Thyroid gland (tissue), 4 donors: ENCODE measurements around the gene APBA3. TPM values are rescaled to one million over a fixed set of nuclear protein-coding genes. Genes with fewer than 3 reads are reported as not detected.

Source experiments
- DNase-seq, 2 donors: peaks; one replicate each; pipeline ENCODE4 v3.0.0-alpha.2; 2019
- H3K27ac ChIP-seq, 3 donors: fragments of 200-600 bp; sonication (generic); 1 replicate in 2 of 3; 2 replicates in 1 of 3; pipeline ENCODE4 v1.5.1; 2016 to 2019; ENCODE audit warnings: mild to moderate bottlenecking in 1 of 3, moderate library complexity in 1 of 3
- H3K27me3 ChIP-seq: fragments of 200-600 bp; sonication (generic); one replicate; pipeline ENCODE4 v1.5.1; 2019
- H3K36me3 ChIP-seq, 2 donors: fragments of 200-600 bp; sonication (generic); one replicate each; pipeline ENCODE4 v1.5.1; 2016 to 2019
- H3K4me1 ChIP-seq, 2 donors: fragments of 200-600 bp; sonication (generic); one replicate each; pipeline ENCODE4 v1.5.1; 2017 to 2019
- H3K4me3 ChIP-seq, 3 donors: fragments of 200-600 bp; sonication (generic); replicated peaks in 1 of 3; 1 replicate in 2 of 3; 2 replicates in 1 of 3; pipeline ENCODE4 v1.5.1; 2016; ENCODE audit warnings: mild to moderate bottlenecking in 1 of 3
- H3K9me3 ChIP-seq: fragments of 200-600 bp; sonication (generic); one replicate; pipeline ENCODE4 v1.5.1; 2017
- CTCF ChIP-seq, 6 experiments: fragments of 200-600 bp in 3 of 6; fragments of 450-650 bp in 3 of 6; sonication (generic) in 3 of 6; IDR thresholded peaks; one replicate each; pipeline ENCODE4 v1.5.1; 2016 to 2019; ENCODE audit warnings: antibody characterized with exemption in 6 of 6, mild to moderate bottlenecking in 2 of 6, inconsistent platforms in 1 of 6, moderate library complexity in 1 of 6
- POLR2A ChIP-seq, 2 donors: fragments of 450-650 bp; IDR thresholded peaks; one replicate each; pipeline ENCODE4 v1.6.1; 2017; ENCODE audit warnings: antibody characterized with exemption in 2 of 2, mild to moderate bottlenecking in 2 of 2, moderate library complexity in 1 of 2
- WGBS, 2 donors: methylation state at CpG; one replicate each; pipeline ENCODE4 v1.1.5; 2017; 5-methylcytosine and 5-hydroxymethylcytosine counted together
- intact Hi-C: fragments of 100-400 bp; cut with DNase I; formaldehyde crosslinking; loops from one replicate; pipeline ENCODE4 v1.15.1; 2023
- total RNA-seq, 4 donors: library from RNA; depleted of rRNA; stranded (reverse); fragments of >200 nt; gene quantifications; one replicate each; pipeline ENCODE4 v1.2.3, GENCODE V29; 2016

The APBA3 gene
- total RNA-seq, 4 donors from 2014 or later = 33.6 to 42.9 (median 38.1) TPM

DNA sequence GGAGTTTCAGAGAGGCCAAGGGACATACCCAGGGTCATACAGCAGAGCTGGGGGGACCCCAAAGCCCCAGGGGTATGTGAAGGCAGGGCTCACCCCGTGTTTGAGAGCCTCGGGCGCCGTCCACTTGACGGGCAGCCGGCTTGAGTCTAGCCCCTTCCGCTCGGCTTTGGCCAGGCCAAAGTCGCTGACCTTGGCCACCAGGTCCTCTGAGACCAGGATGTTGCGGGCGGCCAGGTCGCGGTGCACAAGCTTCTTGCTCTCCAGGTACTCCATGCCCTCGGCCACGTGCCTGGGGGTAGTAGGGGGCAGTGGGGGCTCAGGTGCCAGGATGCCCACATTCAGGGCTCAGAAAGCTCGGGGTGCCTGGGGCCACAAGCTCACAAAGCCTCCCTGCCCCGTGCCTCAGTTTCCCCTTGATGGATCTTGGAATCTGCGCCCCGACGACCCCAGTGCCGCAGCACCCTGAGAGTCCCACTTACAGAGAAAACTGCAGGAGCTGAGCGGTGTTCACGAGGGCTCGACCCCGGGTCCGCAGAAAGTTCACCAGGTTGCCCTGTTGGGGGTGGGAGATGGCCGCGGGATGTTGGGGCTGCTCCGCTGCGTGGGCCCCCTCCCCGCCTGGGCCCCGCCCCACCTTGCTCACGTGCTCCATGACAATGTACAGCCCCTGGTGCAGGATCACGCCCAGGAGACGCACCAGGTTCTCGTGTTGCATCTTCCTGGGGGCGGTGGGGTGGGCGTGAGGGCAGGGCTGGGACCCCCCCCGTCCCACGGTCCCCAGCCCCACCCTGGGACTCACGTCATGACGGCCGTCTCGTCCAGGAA is 17.6 kb upstream of the APBA3 start:
- Histone ChIP-seq H3K27ac (no peak overlapping the region), H3K36me3 (no peaks in the 10 kb centered on the region), H3K27me3 (no peaks in the 10 kb centered on the region), H3K4me1 (no peaks in the 10 kb centered on the region), H3K4me3 (no peak overlapping the region), H3K9me3 (no peaks in the 10 kb centered on the region)
- no peak for DNase-seq
- intact Hi-C loops = no loop called here
- TF ChIP-seq POLR2A (IDR thresholded peaks at IDR 0.05) (no peak), CTCF (IDR thresholded peaks at IDR 0.05) (no peak)
- 78 to 80% methylated on average over 26 of the region's 44 CpGs for WGBS, 2 donors

DNA sequence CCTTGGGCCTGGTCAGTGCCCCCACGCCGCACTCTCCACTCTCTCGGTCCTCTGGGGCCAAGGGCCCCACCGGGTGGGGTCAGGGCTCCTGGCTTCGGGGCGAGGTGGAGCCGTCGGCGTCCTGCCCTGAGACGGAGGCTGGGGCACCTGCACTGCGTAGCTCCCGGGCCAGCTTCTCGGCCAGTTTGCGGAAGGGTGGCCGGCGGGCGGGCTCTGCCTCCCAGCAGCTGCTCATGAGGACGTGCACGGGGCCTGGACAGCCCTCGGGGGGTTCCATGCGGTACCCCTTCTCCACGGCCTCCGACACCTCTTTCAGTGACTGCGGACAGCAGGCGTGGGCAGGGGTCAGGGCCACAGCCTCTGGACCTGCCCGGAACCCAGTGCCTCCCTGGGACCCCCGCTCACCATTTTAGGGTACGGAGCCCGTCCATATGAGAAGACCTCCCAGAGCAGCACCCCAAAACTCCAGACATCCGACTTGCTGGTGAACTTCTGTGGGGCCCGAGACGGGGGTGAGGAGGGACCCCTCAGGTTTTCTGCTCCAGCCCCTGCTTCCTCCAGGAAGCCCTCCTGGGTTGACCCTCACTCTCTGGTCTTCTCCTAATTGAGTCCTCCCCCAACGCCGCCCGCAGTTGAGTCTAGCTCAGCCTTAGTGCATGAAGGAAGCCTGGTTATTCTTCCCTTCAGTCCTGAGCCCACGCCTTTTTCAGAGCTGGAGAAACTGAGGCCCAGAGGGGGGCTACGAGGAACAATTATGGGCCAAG is 16.8 kb upstream of the APBA3 start:
- no peak overlapping the region for H3K4me3 ChIP-seq
- no peaks in the 10 kb centered on the region for H3K9me3 ChIP-seq
- no peaks in the 10 kb centered on the region for H3K36me3 ChIP-seq
- 87 to 93% methylated on average over 11 to 24 of the region's 37 CpGs for WGBS, 2 donors
- no peaks in the 10 kb centered on the region for H3K27me3 ChIP-seq
- intact Hi-C loops = no loop called here
- TF ChIP-seq POLR2A (IDR thresholded peaks at IDR 0.05) (no peak), CTCF (IDR thresholded peaks at IDR 0.05) (no peak)
- H3K27ac ChIP-seq = no peak overlapping the region
- DNase-seq = no peak
- no peaks in the 10 kb centered on the region for H3K4me1 ChIP-seq

DNA sequence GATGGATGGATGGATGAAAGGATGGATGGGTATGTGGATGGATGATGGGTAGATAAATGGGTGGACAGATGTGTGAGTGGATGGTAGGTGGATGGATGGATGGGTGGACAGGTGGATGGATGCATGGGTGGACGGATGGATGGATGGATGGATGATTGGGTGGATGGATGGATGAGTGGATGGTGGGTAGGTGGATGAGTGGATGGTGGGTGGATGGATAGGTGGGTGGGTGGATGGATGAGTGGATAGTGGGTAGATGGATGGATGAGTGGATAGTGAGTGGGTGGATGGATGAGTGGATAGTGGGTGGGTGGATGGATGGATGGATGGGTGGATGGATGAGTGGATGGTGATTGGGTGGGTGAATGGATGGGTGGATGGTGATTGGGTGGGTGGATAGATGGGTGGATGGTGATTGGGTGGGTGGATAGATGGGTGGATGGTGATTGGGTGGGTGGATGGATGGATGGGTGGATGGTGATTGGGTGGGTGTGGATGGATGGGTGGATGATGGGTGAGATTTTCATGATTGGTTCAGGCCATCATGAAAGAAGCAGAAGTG is 15.1 kb upstream of the APBA3 start:
- Histone ChIP-seq H3K9me3 (no peaks in the 10 kb centered on the region), H3K27me3 (no peaks in the 10 kb centered on the region), H3K4me1 (no peaks in the 10 kb centered on the region), H3K27ac (no peak overlapping the region), H3K4me3 (no peak overlapping the region), H3K36me3 (no peaks in the 10 kb centered on the region)
- 91 to 94% methylated on average over 1 of the region's 1 CpG for WGBS, 2 donors
- intact Hi-C loops = no loop called here
- DNase-seq = no peak
- TF ChIP-seq CTCF (IDR thresholded peaks at IDR 0.05) (no peak), POLR2A (IDR thresholded peaks at IDR 0.05) (no peak)

GRCh38 chr19:3775831-3776230 is 14.3 kb upstream of the APBA3 start:
- intact Hi-C loops = no loop called here
- H3K27ac ChIP-seq = no peak overlapping the region
- WGBS, 2 donors = 93 to 97% methylated on average over 5 of the region's 5 CpGs

More at GRCh38 chr19:3775831-3776230, 14.3 kb upstream of the APBA3 start:
- no peaks in the 10 kb centered on the region for H3K4me1 ChIP-seq
- no peaks in the 10 kb centered on the region for H3K36me3 ChIP-seq
- no peak for DNase-seq
- no peak overlapping the region for H3K4me3 ChIP-seq
- H3K9me3 ChIP-seq = no peaks in the 10 kb centered on the region
- H3K27me3 ChIP-seq = no peaks in the 10 kb centered on the region
- TF ChIP-seq CTCF (IDR thresholded peaks at IDR 0.05) (no peak), POLR2A (IDR thresholded peaks at IDR 0.05) (no peak)
